GM21381 (cell line): Measurements from ENCODE around the gene XPR1.
"Not testable (repeated sequence)": the region's sequence is repeated elsewhere in the genome, so short reads cannot be mapped to it uniquely, and the experiment has no call there.

Source experiments
- ATAC-seq: cut with Tn5 transposase; IDR thresholded peaks from one replicate; pipeline ENCODE4 v1.9.1; 2021; ENCODE audit warnings: mild to moderate bottlenecking, moderate library complexity; ENCODE audit not compliant: unreplicated experiment

XPR1 gene

DNA sequence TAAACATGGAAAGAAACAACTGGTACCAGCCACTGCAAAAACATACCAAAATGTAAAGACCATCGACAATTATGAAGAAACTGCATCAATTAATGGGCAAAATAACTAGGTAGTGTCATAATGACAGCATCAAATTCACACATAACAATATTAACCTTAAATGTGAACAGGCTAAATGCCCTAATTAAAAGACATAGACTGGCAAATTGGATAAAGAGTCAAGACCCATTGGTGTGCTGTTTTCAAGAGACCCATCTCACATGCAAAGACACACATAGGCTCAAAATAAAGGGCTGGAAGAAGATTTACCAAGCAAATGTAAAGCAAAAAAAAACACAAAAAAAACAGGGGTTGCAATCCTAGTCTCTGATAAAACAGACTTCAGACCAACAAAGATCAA lies 201.4 kb downstream of the XPR1 start:
- not testable (repeated sequence) for ATAC-seq

DNA sequence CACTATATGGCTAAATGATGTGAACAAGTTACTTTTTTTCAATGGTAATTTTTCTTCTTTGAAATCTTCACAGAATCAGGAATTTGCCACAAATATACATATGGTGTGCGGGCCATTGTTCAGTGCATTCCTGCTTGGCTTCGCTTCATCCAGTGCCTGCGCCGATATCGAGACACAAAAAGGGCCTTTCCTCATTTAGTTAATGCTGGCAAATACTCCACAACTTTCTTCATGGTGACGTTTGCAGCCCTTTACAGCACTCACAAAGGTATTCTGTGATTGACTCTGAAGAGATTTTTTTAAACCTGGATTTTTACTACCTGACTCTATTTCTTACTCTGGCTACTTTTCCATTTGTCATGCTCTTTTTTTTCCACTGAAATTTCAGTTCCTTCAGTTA lies 204.6 kb downstream of the XPR1 start:
- ATAC-seq: no peak

DNA sequence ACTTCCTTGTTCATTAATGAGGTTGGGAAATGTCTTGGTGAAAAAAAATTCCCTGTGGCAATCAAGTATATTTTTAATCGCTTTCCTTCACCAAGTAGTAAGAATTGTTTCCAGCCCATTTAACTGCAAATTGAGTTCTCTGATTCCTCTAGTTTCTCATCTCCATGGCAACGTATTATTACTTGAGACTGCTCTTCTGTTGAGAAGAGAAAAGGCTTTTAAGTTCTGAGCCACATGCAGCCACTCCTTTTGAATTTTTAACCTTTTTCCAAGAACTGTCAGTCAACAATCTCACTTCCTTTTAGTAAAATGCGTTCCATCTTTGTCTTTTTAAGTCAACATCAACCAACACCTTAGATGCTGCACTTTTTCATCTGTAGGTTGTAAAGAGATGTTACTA lies 205.2 kb downstream of the XPR1 start:
- ATAC-seq: no peak

DNA sequence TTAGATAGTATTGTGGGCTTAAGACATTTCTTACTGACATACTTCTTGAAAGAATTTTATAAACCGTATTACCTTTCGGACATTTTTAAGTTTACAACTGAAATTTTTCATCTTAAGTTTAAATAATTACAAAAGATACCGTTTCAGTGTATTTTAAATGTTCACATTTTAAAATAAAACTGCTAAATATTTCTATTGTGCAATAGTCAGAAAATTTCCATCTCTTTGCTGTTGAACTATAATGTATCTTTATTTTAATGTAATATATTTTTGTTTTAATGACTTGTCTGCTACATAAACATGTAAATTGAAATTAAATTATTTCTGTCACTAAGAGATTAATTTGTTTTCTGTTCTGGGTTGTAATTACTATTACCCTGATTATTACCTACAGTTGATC lies 206.7 kb downstream of the XPR1 start:
- no peak for ATAC-seq

DNA sequence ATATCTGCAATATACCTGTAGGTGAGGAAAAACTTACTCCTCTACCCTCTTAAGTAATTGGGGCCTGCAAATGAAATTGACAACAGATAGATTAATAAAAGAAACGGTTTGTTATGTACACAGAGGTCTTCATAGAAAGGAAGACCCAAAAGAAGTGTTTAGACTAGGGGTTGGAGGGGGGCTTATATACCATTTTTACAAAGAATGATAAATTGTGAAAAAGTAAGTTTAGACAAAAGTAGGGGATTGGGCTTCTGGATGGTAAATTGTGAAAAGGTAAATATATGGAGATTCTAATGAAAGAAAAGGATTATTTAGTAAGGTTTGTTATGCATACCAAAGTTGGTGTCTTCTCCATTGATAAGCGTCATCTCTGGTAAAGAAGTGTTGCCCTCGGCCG lies 207.7 kb downstream of the XPR1 start:
- ATAC-seq: no peak

DNA sequence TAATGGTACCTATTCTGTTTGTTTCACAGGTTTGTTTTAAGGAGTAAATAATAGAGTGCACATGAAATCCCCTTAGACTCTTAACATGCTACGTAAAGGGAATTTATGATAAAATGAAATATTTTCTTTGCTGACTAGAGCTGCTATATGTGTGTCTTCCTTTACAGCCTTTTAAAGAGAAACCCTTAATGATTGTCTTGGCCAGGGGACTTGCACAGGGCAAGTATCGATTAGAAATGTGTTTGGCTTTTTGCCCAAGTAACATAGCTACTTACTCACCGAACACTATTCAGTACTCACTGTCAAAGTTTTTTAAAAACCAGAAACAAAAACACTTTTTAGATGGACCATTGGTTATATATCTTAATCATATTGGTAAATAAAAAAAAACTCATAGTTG lies 209.6 kb downstream of the XPR1 start:
- ATAC-seq: no peak

DNA sequence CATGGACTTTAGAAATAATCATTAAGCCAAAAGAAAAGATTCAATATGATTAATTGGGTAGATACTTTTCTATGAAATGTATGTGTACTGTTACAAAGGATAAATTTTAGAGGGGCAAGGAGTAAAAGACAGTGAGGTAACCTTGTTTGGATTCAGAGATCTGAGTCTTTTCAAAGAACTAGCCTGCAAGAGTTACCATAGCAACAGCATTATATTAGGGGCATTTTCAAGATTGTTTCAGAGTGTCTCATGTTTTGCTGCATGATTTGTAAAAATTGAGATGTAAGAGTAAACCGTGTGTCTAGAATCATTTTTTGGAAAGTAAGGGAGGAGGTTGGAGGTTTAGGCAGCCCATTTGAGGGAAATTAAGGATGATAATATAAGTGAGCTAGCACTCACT lies 210.2 kb downstream of the XPR1 start:
- ATAC-seq: no peak

DNA sequence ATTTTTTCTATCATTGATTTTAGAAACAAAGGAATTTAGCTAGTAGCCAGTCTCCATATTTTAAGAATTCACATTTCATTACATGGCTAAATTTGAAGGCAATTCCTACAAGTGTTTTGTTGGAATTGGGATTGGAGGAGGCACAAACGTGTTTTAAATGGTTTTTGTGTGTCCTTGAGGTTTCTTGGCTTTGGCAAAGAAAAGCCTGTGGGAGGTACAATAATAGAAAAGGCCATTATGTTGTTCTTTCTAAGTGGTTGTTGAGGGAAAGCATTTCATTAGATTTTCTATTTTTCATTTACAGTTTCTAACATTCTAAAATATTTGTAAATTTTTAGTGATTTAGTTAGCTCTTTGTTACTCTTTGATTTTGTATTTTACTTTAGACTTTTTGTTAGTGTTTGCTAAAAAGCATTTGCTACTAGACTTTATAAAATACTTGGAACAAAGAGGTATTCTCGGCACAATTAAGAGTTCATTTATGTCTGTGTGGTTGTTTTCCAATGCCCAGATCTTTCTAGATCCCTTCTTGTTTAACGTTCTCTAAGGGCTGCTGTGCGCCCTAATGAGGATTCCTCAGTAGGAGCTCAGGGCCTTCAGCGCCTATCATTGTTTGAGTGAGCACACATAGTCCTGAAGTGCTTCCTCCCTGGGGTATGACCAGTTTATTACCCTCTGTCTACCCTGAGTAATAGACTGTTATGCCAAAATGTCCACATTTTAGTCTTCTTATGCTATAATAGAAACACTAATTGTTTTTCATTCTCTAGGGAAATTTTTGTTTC lies 210.9 kb downstream of the XPR1 start:
- ATAC-seq: no peak

DNA sequence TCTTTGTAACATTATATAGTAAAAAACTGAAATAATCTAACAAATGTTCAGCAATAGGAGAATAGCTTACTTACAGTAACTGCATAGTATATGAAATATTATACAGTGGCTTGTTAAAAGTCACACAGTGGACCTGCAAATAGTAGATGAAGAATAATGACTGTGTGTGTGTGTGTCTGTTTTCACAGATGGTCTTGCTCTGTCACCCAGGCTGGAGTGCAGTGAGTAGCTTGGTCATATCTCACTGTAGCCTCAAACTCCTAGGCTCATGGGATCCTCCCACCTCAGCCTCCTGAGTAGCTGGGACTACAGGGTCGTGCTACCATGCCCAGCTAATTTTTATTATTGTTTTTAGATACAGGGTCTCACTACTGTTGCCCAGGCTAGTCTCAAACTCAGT lies 213.5 kb downstream of the XPR1 start:
- ATAC-seq: no peak

DNA sequence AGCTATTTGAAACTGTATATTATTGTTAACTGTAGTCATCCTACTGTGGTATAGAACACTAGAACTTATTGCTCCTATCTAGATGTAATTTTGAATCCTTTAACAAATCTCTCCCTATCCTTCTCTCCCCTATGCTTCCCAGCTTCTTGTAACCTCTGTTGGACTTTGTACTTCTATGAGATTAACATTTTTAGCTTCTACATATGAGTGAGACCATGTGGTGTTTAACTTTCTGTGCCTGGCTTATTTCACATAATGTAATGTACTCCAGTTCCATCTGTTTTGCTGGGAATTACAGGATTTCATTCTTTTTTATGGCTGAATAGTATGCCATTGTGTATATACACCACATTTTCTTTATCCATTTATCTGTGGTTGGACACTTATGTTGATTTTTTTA lies 216.4 kb downstream of the XPR1 start:
- ATAC-seq: no peak

DNA sequence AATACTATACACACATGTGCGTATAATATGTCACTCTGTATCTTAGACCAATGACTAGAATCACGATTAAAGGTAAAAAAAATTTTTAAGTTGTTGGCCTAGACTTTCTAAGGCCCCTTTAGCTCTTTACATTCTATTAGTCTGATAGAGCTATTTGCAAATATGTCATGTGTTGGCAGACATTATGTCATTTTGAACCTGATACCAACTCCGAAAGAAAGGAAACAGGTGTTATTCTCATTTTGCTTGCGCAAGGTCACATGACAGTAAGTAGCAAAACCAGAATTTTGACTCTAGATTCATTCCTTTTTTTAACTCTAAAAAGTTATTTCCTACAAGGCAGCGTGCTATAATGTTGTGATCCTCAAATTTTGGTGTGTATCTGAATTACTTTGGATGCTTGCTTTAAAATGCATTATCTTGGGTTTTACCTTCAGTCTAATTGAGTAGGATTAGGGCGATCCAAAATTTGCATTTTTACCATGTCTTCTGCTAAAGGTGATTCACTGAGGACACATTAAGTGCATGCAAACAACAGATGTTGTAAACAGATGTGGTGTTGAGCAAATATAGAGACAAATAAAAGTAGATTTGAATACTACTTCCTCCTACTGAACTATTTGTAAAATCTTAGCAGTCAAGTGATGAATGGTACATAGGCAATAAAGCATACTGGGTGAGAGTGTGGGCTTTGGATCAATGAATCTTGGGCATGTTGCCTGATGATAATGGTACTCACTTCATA lies 217.4 kb downstream of the XPR1 start:
- peak; percentile 70 for ATAC-seq

DNA sequence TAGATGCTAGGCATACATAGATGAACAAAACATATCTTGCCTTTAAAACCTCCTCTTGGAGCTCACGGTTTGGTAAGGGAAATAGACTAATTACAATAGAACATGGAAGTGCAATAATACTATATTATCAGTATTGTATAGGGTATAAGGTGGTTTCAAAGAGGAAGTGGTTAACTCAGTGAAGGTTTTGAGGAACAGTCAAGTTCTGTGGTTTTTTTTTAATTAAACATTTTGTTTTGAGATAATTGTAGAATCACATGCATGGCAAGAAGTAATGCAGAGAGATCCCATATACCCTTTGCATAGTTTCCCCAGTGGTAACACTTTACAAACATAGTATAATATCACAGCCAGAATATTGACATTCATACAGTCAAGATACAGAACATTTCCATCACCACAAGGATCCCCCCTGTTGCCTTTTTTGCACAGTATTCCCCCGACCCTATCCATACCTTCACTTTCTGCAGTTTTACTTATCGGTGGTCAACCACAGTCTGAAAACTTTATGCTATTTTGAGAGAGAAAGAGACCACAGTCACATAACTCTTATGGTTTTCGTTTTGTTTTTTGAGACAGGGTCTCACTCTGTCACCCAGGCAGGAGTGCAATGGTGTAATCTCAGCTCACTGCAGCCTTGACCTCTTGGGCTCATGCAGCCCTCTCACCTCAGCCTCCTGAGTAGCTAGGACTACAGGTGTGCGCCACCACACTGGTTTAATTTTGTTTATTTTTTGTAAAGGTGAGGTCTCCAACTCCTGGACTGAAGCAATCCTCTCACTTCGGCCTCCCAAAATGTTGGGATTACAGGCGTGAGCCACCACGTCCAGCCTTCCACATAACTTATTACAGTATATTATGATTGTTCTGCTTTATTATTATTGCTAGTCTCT lies 220.4 kb downstream of the XPR1 start:
- peak; percentile 36 for ATAC-seq

DNA sequence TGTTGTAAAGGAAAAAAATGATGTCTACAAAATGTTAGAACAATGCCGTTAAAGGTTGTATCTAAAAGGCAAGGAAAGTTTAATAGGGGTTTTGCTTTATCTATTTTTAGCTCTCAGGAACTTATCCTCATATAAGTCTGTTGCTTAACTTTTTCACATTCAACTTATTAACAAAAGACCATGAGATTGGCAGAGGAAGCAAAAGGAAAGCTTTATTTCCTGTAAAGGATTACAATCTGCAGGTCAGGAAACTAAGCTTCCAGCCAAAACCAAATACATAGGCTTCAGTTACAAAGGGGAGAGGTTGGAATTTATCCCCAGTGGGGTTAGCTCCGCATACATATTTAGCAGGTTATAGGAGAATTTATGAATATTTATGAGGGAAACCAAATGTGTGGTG lies 222.2 kb downstream of the XPR1 start:
- ATAC-seq: no peak

DNA sequence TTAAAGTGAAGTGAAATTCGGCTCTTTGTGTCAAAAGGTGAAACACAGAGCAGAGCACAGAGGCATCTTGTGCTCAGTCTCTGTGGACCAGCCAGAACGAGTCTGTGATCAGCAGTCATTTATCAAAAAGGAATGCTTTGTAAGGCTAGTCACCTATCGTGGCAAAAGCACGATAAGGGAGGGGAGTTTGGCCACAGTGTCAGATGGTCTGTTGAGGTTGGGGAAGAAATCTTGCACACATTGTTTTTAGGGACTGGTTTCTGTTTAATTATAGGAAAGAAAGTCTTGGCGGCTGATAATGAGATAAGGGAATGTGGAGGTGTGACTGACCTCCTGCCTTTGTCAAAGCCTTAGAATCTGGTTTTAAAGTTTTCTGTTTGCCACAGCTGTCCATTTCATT lies 222.6 kb downstream of the XPR1 start:
- ATAC-seq: no peak

DNA sequence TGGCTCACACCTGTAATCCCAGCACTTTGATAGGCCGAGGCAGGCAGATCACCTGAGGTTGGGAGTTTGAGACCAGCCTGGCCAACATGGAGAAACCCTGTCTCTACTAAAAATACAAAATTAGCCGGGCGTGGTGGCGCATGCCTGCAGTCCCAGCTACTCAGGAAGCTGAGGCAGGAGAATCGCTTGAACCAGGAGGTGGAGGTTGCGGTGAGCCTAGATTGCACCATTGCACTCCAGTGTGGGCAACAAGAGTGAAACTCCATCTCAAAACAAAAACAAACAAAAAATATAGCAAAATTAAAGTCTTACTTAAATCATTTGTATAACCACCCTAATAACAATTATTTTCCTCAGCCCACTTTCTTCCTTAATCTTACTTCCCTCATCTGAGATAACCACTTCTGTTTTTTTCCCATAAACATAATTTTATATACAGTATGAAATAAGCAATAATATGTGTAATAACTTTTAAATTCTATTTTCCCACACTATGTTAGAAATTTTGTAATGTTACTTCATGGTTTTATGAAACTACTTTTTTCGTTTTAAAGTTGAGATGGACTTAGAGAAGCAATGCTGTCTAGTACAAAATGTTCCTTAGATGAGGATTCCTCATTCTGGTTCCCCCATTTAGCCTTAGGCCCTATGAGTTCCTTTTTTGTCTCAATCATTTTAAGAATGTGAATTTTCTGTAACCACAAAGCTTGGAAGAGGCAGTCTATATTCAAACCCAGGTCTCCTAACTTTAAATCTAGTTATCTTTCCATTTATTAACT lies 226.3 kb downstream of the XPR1 start:
- not testable (repeated sequence) for ATAC-seq

DNA sequence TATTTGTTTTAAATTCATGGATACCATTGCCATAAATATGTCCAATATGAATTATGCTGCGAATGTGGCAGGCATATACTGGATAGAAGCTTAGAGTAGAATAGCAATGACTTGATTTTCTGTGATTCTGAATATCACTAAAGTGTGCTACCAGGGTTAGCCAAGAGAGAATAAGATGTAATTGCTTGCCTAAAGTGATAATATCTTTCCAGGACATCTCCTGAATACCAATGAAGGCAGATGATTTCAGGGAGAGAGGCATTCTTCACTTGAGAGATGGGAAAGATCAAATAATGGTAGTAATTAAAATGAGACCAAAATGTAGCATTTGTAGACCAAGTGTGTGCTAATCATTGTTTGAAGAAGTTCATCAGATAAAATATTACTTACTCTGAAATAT lies 227.5 kb downstream of the XPR1 start:
- no peak for ATAC-seq

DNA sequence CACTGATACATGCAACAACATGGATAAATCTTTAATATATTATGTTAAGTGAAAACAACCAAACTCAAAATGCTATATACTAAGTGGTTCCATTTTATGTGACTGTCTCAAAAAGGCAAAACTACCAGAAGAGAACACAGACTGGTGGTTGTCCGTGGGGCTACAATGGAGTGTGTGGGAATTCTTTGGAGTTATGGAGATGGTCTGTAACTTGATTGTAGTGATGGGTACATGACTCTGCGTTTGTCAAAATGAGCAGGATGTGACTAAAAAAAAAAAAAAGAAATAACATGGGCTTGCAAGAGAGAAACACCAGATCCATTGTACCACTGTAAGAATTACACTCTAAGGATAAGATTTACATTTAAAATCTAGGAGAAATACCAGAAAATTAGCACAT lies 228.7 kb downstream of the XPR1 start:
- ATAC-seq: no peak

DNA sequence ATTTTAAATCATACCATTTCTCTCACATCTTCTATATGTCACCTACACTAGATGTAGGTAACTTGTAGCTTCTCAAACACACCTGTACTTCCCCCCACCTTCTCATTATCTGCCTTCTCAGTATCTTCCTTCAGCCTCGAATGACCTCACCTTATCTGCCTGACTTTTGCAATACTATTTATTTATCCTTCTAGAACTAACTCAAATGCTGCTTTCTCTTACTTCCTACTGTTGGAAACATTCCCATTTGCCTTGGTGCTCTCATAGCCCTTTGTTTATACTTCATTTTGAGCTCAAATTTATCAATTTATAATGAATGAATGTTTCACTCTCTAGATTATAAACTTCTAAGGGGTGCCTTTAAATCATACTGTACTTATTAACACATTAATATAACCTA lies 230.5 kb downstream of the XPR1 start:
- ATAC-seq: no peak

DNA sequence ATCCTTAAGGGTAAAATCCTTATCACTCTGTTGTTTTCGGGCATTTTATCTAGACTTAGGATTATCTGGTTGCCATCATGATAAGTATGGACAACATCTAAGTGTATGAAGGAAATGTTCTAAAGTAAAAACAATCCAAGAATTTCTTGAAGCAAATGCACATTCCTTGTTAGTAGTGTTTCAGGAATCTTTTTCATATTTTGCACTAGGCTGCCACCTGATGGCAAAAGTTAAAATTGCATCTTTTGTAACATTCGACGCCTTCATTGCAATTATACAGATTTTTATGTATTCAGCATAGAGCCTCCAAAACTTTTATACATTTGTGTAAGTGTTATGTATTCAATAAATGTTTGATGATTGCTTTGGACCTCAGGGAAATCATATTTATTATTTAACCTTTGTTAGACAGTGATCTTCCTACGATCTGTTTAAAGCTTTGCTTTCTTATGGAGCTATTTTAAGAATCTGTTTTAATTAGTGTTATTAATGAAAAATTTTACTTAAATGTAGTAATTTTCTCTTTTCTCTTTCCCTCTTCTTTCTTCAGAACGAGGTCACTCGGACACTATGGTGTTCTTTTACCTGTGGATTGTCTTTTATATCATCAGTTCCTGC lies 231.4 kb downstream of the XPR1 start:
- no peak for ATAC-seq

DNA sequence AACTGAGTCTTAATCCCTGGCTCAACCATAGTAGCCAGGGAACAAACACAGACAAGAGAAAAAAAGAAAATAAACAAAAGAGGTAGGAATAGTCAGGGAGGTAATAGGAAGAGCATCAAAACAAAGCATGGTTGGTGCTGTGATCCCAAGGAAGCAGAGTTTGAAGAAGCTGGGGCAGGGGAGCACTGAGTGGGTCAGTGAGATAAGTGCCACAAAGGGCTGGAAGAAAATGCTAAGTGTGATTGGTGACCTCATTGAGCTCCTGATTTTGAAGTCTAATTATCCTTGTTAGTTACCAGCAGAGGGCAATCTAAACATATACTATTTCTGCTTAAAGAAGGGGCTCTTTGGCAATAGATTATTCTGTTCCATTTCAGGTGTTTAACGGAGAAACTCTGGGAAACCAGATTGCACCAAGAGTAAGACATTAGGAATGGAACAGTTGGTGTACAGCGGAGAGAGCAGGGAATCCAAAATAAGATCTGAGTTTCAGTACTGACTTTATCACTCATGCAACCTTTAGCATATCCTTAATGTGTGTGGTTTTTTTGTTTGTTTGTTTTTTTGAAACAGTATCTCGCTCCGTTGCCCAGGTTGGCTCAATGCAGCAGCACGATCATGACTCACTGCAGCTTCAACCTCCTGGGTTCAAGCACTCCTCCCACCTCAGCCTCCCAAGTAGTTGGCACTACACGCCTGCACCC lies 250.1 kb downstream of the XPR1 start:
- no peak for ATAC-seq
